PC-9 (cell line): ENCODE results near the gene WDR7. TPM values are rescaled to one million over a fixed set of nuclear protein-coding genes. Genes with fewer than 3 reads are reported as not detected.

ENCODE experiments used
- BruUV-seq: library from RNA; stranded (reverse); fragments of 400-500 nt; replicated peaks from 2 replicates; lab custom pipeline; 2021; lab: Mats Ljungman, UMichigan
- CTCF ChIA-PET: fragments of 300-600 bp; sonication (Branson Sonifier 250); formaldehyde crosslinking; loops from one replicate; lab custom pipeline; 2022; ENCODE audit warnings: antibody characterized with exemption; lab: Charles Lee
- POLR2A ChIA-PET: fragments of 300-600 bp; sonication (Branson Sonifier 250); formaldehyde crosslinking; loops from one replicate; lab custom pipeline; 2022; ENCODE audit warnings: antibody characterized with exemption; ENCODE audit not compliant: unreplicated experiment; lab: Charles Lee
- DNase-seq, 2 experiments: peaks; one replicate each; pipeline versions ENCODE4 v3.0.0 to v3.0.0-alpha.2; 2015 to 2022; ENCODE audit warnings: mixed read lengths in 1 of 2
- H2AFZ ChIP-seq: fragments of 200-600 bp; sonication (generic); 2 replicates; pipeline ENCODE4 v1.8.1; 2017; ENCODE audit warnings: antibody characterized with exemption
- H3F3A ChIP-seq: fragments of 200-600 bp; sonication (generic); 2 replicates; pipeline ENCODE4 v1.8.1; 2017; ENCODE audit warnings: antibody characterized with exemption, mild to moderate bottlenecking, low read depth; ENCODE audit not compliant: insufficient read depth
- H3K27ac ChIP-seq: fragments of 200-600 bp; sonication (generic); 2 replicates; pipeline ENCODE4 v1.6.1; 2016; ENCODE audit warnings: mixed run types
- H3K27me3 ChIP-seq: fragments of 200-600 bp; sonication (generic); 2 replicates; pipeline ENCODE4 v1.6.1; 2016; ENCODE audit warnings: low read depth, mixed run types; ENCODE audit not compliant: insufficient read depth
- H3K36me3 ChIP-seq: fragments of 200-600 bp; sonication (generic); 2 replicates; pipeline ENCODE4 v1.6.1; 2016; ENCODE audit warnings: low read depth, mixed run types
- H3K4me1 ChIP-seq: fragments of 200-600 bp; sonication (generic); replicated peaks from 2 replicates; pipeline ENCODE4 v1.6.1; 2016; ENCODE audit warnings: mixed run types; ENCODE audit not compliant: insufficient read depth
- H3K4me2 ChIP-seq: fragments of 200-600 bp; sonication (generic); 2 replicates; pipeline ENCODE4 v1.6.1; 2017; ENCODE audit warnings: mixed run types
- H3K4me3 ChIP-seq: fragments of 200-600 bp; sonication (generic); 2 replicates; pipeline ENCODE4 v1.6.1; 2016; ENCODE audit warnings: mixed run types
- H3K79me2 ChIP-seq: fragments of 200-600 bp; sonication (generic); 2 replicates; pipeline ENCODE4 v1.6.1; 2017; ENCODE audit warnings: low read depth, mixed run types
- H3K9me2 ChIP-seq: fragments of 200-600 bp; sonication (generic); 2 replicates; pipeline ENCODE4 v1.8.1; 2017; ENCODE audit warnings: mild to moderate bottlenecking; ENCODE audit not compliant: insufficient read depth
- H3K9me3 ChIP-seq: fragments of 200-600 bp; sonication (generic); 2 replicates; pipeline ENCODE4 v1.8.1; 2016; ENCODE audit warnings: low read depth; ENCODE audit not compliant: insufficient read depth
- H4K20me1 ChIP-seq: fragments of 200-600 bp; sonication (generic); 2 replicates; pipeline ENCODE4 v1.8.1; 2017; ENCODE audit not compliant: insufficient read depth
- EZH2 ChIP-seq: fragments of 200-600 bp; sonication (generic); IDR thresholded peaks from 2 replicates; pipeline ENCODE4 v1.8.0; 2017; ENCODE audit warnings: antibody characterized with exemption, low read depth
- intact Hi-C: fragments of 100-400 bp; cut with micrococcal nuclease; formaldehyde crosslinking; loops from one replicate; pipeline ENCODE4 v1.10.0; 2022; ENCODE audit not compliant: unreplicated experiment
- total RNA-seq: library from RNA; stranded (reverse); gene quantifications from 2 replicates; pipeline ENCODE4 v1.2.3, GENCODE V29; 2021
- TF ChIP-seq, protein P1 (sequence below): fragments of 200-600 bp; sonication (generic); conservative IDR thresholded peaks from 2 replicates; pipeline ENCODE4 v1.6.1; 2017; ENCODE audit warnings: mixed run types, antibody characterized with exemption, mild to moderate bottlenecking, moderate library complexity

The WDR7 gene
- total RNA-seq, 1 experiment from 2014 or later: 7.7 TPM

- Histone ChIP-seq H2AFZ (no peak overlapping the region), H3K4me2 (no peak overlapping the region), H3K27ac (no peak overlapping the region), H3K36me3 (no peaks in the 10 kb centered on the region), H3K4me1 (no peaks in the 10 kb centered on the region), H3K9me2 (no peaks in the 10 kb centered on the region), H3K27me3 (no peaks in the 10 kb centered on the region), H4K20me1 (no peaks in the 10 kb centered on the region), H3K9me3 (no peaks in the 10 kb centered on the region), H3F3A (no peaks in the 10 kb centered on the region), H3K4me3 (no peak overlapping the region), H3K79me2 (no peaks in the 10 kb centered on the region)
- no TSS peak for BruUV-seq
- intact Hi-C loops: no loop called here
- ChIA-PET POLR2A (no interaction called here), CTCF (no interaction called here)
- DNase-seq: no peak
- TF ChIP-seq EZH2: no peak
- TF ChIP-seq, protein P1, sequence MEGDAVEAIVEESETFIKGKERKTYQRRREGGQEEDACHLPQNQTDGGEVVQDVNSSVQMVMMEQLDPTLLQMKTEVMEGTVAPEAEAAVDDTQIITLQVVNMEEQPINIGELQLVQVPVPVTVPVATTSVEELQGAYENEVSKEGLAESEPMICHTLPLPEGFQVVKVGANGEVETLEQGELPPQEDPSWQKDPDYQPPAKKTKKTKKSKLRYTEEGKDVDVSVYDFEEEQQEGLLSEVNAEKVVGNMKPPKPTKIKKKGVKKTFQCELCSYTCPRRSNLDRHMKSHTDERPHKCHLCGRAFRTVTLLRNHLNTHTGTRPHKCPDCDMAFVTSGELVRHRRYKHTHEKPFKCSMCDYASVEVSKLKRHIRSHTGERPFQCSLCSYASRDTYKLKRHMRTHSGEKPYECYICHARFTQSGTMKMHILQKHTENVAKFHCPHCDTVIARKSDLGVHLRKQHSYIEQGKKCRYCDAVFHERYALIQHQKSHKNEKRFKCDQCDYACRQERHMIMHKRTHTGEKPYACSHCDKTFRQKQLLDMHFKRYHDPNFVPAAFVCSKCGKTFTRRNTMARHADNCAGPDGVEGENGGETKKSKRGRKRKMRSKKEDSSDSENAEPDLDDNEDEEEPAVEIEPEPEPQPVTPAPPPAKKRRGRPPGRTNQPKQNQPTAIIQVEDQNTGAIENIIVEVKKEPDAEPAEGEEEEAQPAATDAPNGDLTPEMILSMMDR: no peak
Measured at GRCh38 chr18:57057890-57058289, 406.7 kb downstream of the WDR7 start.

- Histone ChIP-seq H2AFZ (no peak overlapping the region), H3K27me3 (no peaks in the 10 kb centered on the region), H3K36me3 (no peaks in the 10 kb centered on the region), H3K79me2 (no peaks in the 10 kb centered on the region), H3K9me2 (no peaks in the 10 kb centered on the region), H3K27ac (no peak overlapping the region), H3K9me3 (no peaks in the 10 kb centered on the region), H4K20me1 (no peaks in the 10 kb centered on the region), H3K4me1 (no peaks in the 10 kb centered on the region), H3F3A (no peaks in the 10 kb centered on the region), H3K4me3 (no peak overlapping the region), H3K4me2 (no peak overlapping the region)
- no peak for TF ChIP-seq EZH2
- TF ChIP-seq, protein P1: no peak
- no peak for DNase-seq
- BruUV-seq: no TSS peak
- intact Hi-C loops: no loop called here
- CTCF ChIA-PET: no interaction called here
- POLR2A ChIA-PET: no interaction called here
Measured at GRCh38 chr18:57058734-57059133, 407.6 kb downstream of the WDR7 start.

DNA sequence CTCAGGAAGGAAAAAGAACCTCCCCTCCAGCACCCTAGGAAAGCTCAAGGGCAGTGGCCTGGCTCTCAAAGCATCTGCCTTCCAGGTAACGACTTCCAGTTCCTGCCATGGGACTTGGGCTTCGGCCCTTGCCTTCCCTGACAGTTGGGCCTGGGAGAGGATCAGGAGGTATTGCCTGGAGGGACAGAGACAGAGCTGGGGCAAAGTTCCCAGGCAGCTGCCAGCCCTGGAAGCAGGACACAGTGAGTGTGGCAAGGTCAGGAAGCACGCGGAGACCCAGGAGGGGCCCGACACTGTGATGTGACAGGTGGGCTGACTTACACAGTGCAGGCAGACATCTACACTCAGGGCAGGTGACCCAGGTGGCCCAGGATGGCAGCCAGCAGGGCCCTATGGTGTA, 408.2 kb downstream of the WDR7 start:
- no peak for DNase-seq
- no peak overlapping the region for H2AFZ ChIP-seq
- no peak overlapping the region for H3K27ac ChIP-seq
- no peak overlapping the region for H3K4me2 ChIP-seq
- H3K4me3 ChIP-seq: no peak overlapping the region
- BruUV-seq: no TSS peak
- no peaks in the 10 kb centered on the region for H4K20me1 ChIP-seq
- H3K79me2 ChIP-seq: no peaks in the 10 kb centered on the region
- H3F3A ChIP-seq: no peaks in the 10 kb centered on the region
- ChIA-PET POLR2A (no interaction called here), CTCF (no interaction called here)
- intact Hi-C loops: no loop called here
- H3K9me2 ChIP-seq: no peaks in the 10 kb centered on the region
- H3K36me3 ChIP-seq: no peaks in the 10 kb centered on the region
- H3K4me1 ChIP-seq: no peaks in the 10 kb centered on the region
- TF ChIP-seq, protein P1: no peak
- TF ChIP-seq EZH2: no peak
- no peaks in the 10 kb centered on the region for H3K9me3 ChIP-seq
- no peaks in the 10 kb centered on the region for H3K27me3 ChIP-seq
